Omental fat pad (tissue), 4 donors: ENCODE measurements around the gene POLR3E. TPM values are rescaled to one million over a fixed set of nuclear protein-coding genes. Genes with fewer than 3 reads are reported as not detected.
A peak's percentile ranks its signal among the peaks of the same experiment; 100 is the strongest.

ENCODE experiments used
- ATAC-seq: fragments of 150-250 bp; one replicate; pipeline ENCODE4 v1.9.1; 2016; ENCODE audit warnings: mild to moderate bottlenecking, moderate library complexity; ENCODE audit not compliant: low FRiP score
- DNase-seq: peaks from one replicate; pipeline ENCODE4 v3.0.0-alpha.2; 2019; ENCODE audit warnings: low spot score
- total RNA-seq, 4 donors: library from RNA; depleted of rRNA; stranded (reverse); fragments of >200 nt; gene quantifications; one replicate each; pipeline ENCODE4 v1.1.0, GENCODE V29; 2016
- TF ChIP-seq, protein P1 (sequence below), 3 donors: fragments of 450-650 bp; IDR thresholded peaks; one replicate each; pipeline ENCODE4 v1.5.1; 2016 to 2017; ENCODE audit warnings: antibody characterized with exemption in 3 of 3, mild to moderate bottlenecking in 3 of 3, moderate library complexity in 2 of 3

The POLR3E gene
- total RNA-seq, 4 donors from 2014 or later, result 46.3 to 73.4 (median 54.0) TPM

GRCh38 chr16:22274916-22275315 lies 22.3 kb upstream of the POLR3E start:
- no peak for ATAC-seq
- TF ChIP-seq, protein P1, sequence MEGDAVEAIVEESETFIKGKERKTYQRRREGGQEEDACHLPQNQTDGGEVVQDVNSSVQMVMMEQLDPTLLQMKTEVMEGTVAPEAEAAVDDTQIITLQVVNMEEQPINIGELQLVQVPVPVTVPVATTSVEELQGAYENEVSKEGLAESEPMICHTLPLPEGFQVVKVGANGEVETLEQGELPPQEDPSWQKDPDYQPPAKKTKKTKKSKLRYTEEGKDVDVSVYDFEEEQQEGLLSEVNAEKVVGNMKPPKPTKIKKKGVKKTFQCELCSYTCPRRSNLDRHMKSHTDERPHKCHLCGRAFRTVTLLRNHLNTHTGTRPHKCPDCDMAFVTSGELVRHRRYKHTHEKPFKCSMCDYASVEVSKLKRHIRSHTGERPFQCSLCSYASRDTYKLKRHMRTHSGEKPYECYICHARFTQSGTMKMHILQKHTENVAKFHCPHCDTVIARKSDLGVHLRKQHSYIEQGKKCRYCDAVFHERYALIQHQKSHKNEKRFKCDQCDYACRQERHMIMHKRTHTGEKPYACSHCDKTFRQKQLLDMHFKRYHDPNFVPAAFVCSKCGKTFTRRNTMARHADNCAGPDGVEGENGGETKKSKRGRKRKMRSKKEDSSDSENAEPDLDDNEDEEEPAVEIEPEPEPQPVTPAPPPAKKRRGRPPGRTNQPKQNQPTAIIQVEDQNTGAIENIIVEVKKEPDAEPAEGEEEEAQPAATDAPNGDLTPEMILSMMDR (IDR thresholded peaks at IDR 0.05), result no peak
- DNase-seq, result no peak

- TF ChIP-seq, protein P1 (IDR thresholded peaks at IDR 0.05), result no peak
- ATAC-seq (no peak), DNase-seq (no peak)
Observed at GRCh38 chr16:22278441-22279230, 18.6 kb upstream of the POLR3E start.

DNA sequence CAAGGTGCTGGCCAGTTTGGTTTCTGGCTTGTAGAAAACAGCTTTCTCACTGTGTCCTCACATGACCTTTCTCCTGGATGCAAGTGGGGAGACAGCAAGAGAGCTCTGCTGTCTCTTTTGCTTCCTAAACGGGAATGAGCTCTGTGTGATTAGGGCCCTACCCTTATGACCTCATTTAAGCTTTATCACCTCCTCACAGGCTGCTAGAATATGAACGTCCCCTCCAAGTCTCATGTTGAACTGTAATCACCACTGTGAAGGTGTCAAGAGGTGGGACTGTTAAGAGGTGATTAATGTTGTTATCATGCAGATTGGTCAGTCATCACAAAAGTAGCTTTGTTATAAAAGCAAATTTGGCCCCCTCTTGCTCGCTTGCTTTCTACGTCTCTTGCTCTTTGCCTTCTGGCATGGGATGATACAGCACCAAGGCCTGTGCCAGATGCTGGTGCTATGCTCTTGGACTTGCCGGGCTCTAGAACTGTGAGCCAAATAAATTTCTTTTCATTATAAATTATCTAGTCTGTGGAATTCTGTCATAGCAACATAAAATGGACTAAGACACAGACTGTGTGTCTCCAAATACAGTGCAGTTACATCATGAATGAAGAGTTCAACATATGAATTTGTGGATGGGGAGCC lies 14.8 kb upstream of the POLR3E start:
- DNase-seq (no peak), ATAC-seq (no peak)
- TF ChIP-seq, protein P1 (IDR thresholded peaks at IDR 0.05), result no peak

DNA sequence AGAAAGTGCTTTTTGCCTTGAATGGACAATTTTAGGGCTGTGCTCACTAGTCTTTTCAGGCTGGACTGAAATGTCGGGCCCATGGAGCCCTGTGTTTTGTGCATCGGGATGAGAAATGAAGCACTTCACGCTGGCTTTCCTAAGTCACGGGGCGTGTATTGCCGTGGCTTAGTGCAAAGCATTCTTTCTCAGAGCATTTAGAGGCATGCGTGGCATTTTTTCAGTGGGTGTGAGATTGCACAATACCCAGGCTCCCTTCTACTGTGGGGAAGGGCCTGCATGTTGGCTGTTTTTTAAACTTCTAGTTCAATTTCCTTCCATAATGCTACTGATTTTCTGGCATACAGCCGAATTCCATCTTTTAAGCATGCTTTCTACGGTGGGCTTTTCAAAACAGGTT lies 12.6 kb upstream of the POLR3E start:
- DNase-seq (no peak), ATAC-seq (peak; percentile 79)
- TF ChIP-seq, protein P1 (IDR thresholded peaks at IDR 0.05), result no peak

DNA sequence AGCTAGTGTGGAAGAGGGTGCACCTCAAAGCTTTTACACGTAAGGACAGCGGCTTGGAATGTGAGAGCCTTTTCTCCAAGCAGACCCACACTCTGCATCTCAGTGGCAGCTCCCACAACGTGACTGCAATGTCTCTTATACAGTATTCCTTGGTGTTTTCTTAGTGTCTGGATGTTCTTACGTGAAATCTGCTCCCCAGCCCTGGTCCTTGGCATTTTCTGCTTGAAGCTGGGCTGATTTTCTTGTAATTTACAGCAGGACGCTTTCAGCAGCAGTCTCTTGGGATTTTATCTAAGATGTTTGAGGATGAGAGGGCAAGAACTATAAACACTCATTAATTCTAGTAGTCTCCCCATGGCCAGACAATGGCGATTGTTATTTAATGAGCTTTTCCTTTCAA lies 12.1 kb upstream of the POLR3E start:
- no peak for DNase-seq
- TF ChIP-seq, protein P1 (IDR thresholded peaks at IDR 0.05), result no peak
- ATAC-seq, result no peak

- TF ChIP-seq, protein P1 (IDR thresholded peaks at IDR 0.05), result no peak
- no peak for ATAC-seq
- DNase-seq, result no peak
Observed at GRCh38 chr16:22291020-22291419, 6.2 kb upstream of the POLR3E start.
